Activated naive CD4-positive, alpha-beta T cell treated with Interleukin-2 at 50 U/mL for 16 hours (primary cell): ENCODE results near the gene PTPRN2.
"Not testable (repeated sequence)": the region's sequence is repeated elsewhere in the genome, so short reads cannot be mapped to it uniquely, and the experiment has no call there.

Experiments
- DNase-seq: peaks from one replicate; pipeline ENCODE4 v3.0.0-alpha.2; 2020

The PTPRN2 gene

GRCh38 chr7:158396301-158396905 is 191.2 kb downstream of the PTPRN2 start:
- no peak for DNase-seq

GRCh38 chr7:158395780-158396278 is 191.8 kb downstream of the PTPRN2 start:
- DNase-seq, result no peak

- DNase-seq, result no peak
Observed at GRCh38 chr7:158395349-158395748, 192.3 kb downstream of the PTPRN2 start.

GRCh38 chr7:158394936-158395335 is 192.7 kb downstream of the PTPRN2 start:
- peak; percentile 42 for DNase-seq

- DNase-seq, result no peak
Observed at GRCh38 chr7:158393926-158394625, 193.5 kb downstream of the PTPRN2 start.

GRCh38 chr7:158392251-158392650 is 195.4 kb downstream of the PTPRN2 start:
- DNase-seq, result no peak

GRCh38 chr7:158391541-158391940 is 196.1 kb downstream of the PTPRN2 start:
- no peak for DNase-seq

- DNase-seq, result no peak
Observed at GRCh38 chr7:158391141-158391540, 196.5 kb downstream of the PTPRN2 start.

GRCh38 chr7:158390460-158390859 is 197.2 kb downstream of the PTPRN2 start:
- DNase-seq, result no peak

- DNase-seq, result no peak
Observed at GRCh38 chr7:158389514-158390425, 197.9 kb downstream of the PTPRN2 start.

GRCh38 chr7:158388928-158389327 is 198.7 kb downstream of the PTPRN2 start:
- DNase-seq, result no peak

GRCh38 chr7:158388072-158388471 is 199.6 kb downstream of the PTPRN2 start:
- DNase-seq, result no peak

GRCh38 chr7:158387546-158387891 is 200.1 kb downstream of the PTPRN2 start:
- no peak for DNase-seq

GRCh38 chr7:158386866-158387545 is 200.6 kb downstream of the PTPRN2 start:
- DNase-seq, result no peak

- no peak for DNase-seq
Observed at GRCh38 chr7:158386355-158386618, 201.3 kb downstream of the PTPRN2 start.

- DNase-seq, result not testable (repeated sequence)
Observed at GRCh38 chr7:158385496-158386354, 201.9 kb downstream of the PTPRN2 start.

GRCh38 chr7:158384746-158385145 is 202.9 kb downstream of the PTPRN2 start:
- DNase-seq, result no peak

- DNase-seq, result no peak
Observed at GRCh38 chr7:158383665-158384064, 204.0 kb downstream of the PTPRN2 start.

GRCh38 chr7:158382363-158383254 is 205.0 kb downstream of the PTPRN2 start:
- no peak for DNase-seq

GRCh38 chr7:158381956-158382355 is 205.7 kb downstream of the PTPRN2 start:
- DNase-seq, result no peak

- DNase-seq, result no peak
Observed at GRCh38 chr7:158378978-158379377, 208.6 kb downstream of the PTPRN2 start.
